ENCODE measurements around the gene TCN2. TPM values are rescaled to one million over a fixed set of nuclear protein-coding genes. Genes with fewer than 3 reads are reported as not detected.

Gene TCN2
- total and polyA plus RNA-seq, 4 donors = 10.6 to 60.9 (median 30.6) TPM

- WGBS, 2 donors = 74 to 75% methylated on average over 10 of the region's 10 CpGs
- H3K9ac ChIP-seq (ENCODE audit: insufficient read depth in 1 of 2, low read length in 2 of 2) = no peak overlapping the region
- ATAC-seq (ENCODE audit: insufficient read depth, low FRiP score) (no peak), DNase-seq (no peak)
- H3K27me3 ChIP-seq (ENCODE audit: control insufficient read depth in 3 of 3, insufficient read depth in 3 of 3, low read length in 2 of 3) = peaks cover 0 to 2% (median 0%) of the 10 kb centered on the region in 3 donors
- peaks cover 0 to 3% (median 0%) of the 10 kb centered on the region in 5 donors for H3K4me1 ChIP-seq (ENCODE audit: control insufficient read depth in 5 of 5, insufficient read depth in 5 of 5, low read length in 5 of 5)
- TF ChIP-seq CTCF (IDR thresholded peaks at IDR 0.05; ENCODE audit: control extremely low read depth, extremely low read depth) = no peak
- no peak overlapping the region for H3K4me3 ChIP-seq
- H3K9me3 ChIP-seq (ENCODE audit: control insufficient read depth in 4 of 4, insufficient read depth in 3 of 4, low read length in 3 of 4) = no peaks in the 10 kb centered on the region
- no peaks in the 10 kb centered on the region for H3K36me3 ChIP-seq (ENCODE audit: control insufficient read depth in 4 of 4, insufficient read depth in 4 of 4, low read length in 4 of 4)
- H3K27ac ChIP-seq (ENCODE audit: low read depth in 1 of 2, low read length in 1 of 2) = no peak overlapping the region
Observed at GRCh38 chr22:30568137-30568805, 38.7 kb upstream of the TCN2 start.

GRCh38 chr22:30569674-30570202, 37.2 kb upstream of the TCN2 start:
- Histone ChIP-seq H3K9me3 (ENCODE audit: control insufficient read depth in 4 of 4, insufficient read depth in 3 of 4, low read length in 3 of 4) (no peaks in the 10 kb centered on the region), H3K9ac (ENCODE audit: insufficient read depth in 1 of 2, low read length in 2 of 2) (no peak overlapping the region), H3K4me3 (no peak overlapping the region), H3K27ac (ENCODE audit: low read depth in 1 of 2, low read length in 1 of 2) (no peak overlapping the region), H3K36me3 (ENCODE audit: control insufficient read depth in 4 of 4, insufficient read depth in 4 of 4, low read length in 4 of 4) (no peaks in the 10 kb centered on the region), H3K27me3 (ENCODE audit: control insufficient read depth in 3 of 3, insufficient read depth in 3 of 3, low read length in 2 of 3) (peaks cover 0 to 2% (median 0%) of the 10 kb centered on the region in 3 donors), H3K4me1 (ENCODE audit: control insufficient read depth in 5 of 5, insufficient read depth in 5 of 5, low read length in 5 of 5) (peaks cover 0 to 3% (median under 1%) of the 10 kb centered on the region in 5 donors)
- 91 to 93% methylated on average over 10 of the region's 10 CpGs for WGBS, 2 donors
- DNase-seq (no peak), ATAC-seq (ENCODE audit: insufficient read depth, low FRiP score) (no peak)
- no peak for TF ChIP-seq CTCF (IDR thresholded peaks at IDR 0.05; ENCODE audit: control extremely low read depth, extremely low read depth)

- no peak overlapping the region for H3K9ac ChIP-seq (ENCODE audit: insufficient read depth in 1 of 2, low read length in 2 of 2)
Observed at GRCh38 chr22:30572210-30572609, 34.8 kb upstream of the TCN2 start.

More at GRCh38 chr22:30572210-30572609, 34.8 kb upstream of the TCN2 start:
- H3K4me3 ChIP-seq = no peak overlapping the region
- no peak overlapping the region for H3K27ac ChIP-seq (ENCODE audit: low read depth in 1 of 2, low read length in 1 of 2)
- peaks cover 0 to 16% (median 10%) of the 10 kb centered on the region in 4 donors for H3K36me3 ChIP-seq (ENCODE audit: control insufficient read depth in 4 of 4, insufficient read depth in 4 of 4, low read length in 4 of 4)
- no peak for DNase-seq
- ATAC-seq (ENCODE audit: insufficient read depth, low FRiP score) = no peak
- no peak for TF ChIP-seq CTCF (IDR thresholded peaks at IDR 0.05; ENCODE audit: control extremely low read depth, extremely low read depth)
- 85 to 88% methylated on average over 6 of the region's 6 CpGs for WGBS, 2 donors
- peaks cover 0 to 2% (median 0%) of the 10 kb centered on the region in 3 donors for H3K27me3 ChIP-seq (ENCODE audit: control insufficient read depth in 3 of 3, insufficient read depth in 3 of 3, low read length in 2 of 3)
- H3K9me3 ChIP-seq (ENCODE audit: control insufficient read depth in 4 of 4, insufficient read depth in 3 of 4, low read length in 3 of 4) = no peaks in the 10 kb centered on the region
- H3K4me1 ChIP-seq (ENCODE audit: control insufficient read depth in 5 of 5, insufficient read depth in 5 of 5, low read length in 5 of 5) = peaks cover 0 to 11% (median 3%) of the 10 kb centered on the region in 5 donors

All from lung (tissue), 12 donors.